Measurements from ENCODE around the gene SLC22A23. TPM values are rescaled to one million over a fixed set of nuclear protein-coding genes. Genes with fewer than 3 reads are reported as not detected.
A peak's percentile ranks its signal among the peaks of the same experiment; 100 is the strongest.

SLC22A23 gene
- total RNA-seq, 1 donor from 2014 or later: 102 TPM

DNA sequence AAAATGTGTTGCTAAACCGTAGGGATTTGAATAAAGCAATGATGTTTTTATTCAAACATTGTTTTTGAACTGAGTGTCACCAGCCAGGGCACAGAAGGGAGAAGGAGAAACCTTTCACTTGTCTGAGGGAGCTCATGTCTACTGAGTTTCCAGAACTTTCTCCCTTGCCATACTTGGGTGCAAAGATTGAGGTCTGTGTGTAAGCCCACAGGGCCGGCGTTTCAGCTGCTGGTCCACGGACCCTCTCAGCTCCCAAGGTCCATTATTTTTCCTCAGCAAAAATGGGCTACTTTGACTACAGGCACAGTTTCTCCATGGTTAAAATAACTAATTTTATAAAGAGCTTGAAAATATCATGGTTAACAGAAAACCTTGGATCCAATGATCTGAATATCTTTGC, 165.5 kb downstream of the SLC22A23 start:
- Mint-ChIP-seq H3K9me3 (ENCODE audit: unreplicated experiment) (peaks cover 27% of the 10 kb centered on the region), H3K27ac (ENCODE audit: unreplicated experiment) (no peak overlapping the region), H3K27me3 (ENCODE audit: unreplicated experiment) (peaks cover 20% of the 10 kb centered on the region), H3K4me1 (ENCODE audit: low read depth, unreplicated experiment) (peaks cover 28% of the 10 kb centered on the region), H3K36me3 (ENCODE audit: unreplicated experiment) (peaks cover 6% of the 10 kb centered on the region), H3K4me3 (ENCODE audit: unreplicated experiment) (no peak overlapping the region)
- no peak for DNase-seq
- TF ChIP-seq, protein P1, sequence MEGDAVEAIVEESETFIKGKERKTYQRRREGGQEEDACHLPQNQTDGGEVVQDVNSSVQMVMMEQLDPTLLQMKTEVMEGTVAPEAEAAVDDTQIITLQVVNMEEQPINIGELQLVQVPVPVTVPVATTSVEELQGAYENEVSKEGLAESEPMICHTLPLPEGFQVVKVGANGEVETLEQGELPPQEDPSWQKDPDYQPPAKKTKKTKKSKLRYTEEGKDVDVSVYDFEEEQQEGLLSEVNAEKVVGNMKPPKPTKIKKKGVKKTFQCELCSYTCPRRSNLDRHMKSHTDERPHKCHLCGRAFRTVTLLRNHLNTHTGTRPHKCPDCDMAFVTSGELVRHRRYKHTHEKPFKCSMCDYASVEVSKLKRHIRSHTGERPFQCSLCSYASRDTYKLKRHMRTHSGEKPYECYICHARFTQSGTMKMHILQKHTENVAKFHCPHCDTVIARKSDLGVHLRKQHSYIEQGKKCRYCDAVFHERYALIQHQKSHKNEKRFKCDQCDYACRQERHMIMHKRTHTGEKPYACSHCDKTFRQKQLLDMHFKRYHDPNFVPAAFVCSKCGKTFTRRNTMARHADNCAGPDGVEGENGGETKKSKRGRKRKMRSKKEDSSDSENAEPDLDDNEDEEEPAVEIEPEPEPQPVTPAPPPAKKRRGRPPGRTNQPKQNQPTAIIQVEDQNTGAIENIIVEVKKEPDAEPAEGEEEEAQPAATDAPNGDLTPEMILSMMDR (IDR thresholded peaks at IDR 0.05; ENCODE audit: partially characterized antibody, unreplicated experiment): no peak

DNA sequence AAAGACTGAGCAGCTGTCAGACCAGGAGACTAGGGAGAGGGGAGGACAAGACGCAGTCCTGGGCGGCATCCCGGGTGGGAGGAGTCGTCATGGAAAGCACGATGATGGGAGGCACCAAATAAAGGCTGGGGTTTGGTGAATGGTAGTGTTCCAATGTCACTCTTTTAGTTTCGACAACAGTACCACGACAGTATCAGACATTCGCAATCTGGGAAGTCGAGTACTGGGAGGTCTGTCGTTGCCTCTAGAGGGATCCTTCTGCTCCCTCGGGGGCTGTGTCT, 166.0 kb downstream of the SLC22A23 start:
- H3K27me3 Mint-ChIP-seq (ENCODE audit: unreplicated experiment): peaks cover 19% of the 10 kb centered on the region
- TF ChIP-seq, protein P1 (IDR thresholded peaks at IDR 0.05; ENCODE audit: partially characterized antibody, unreplicated experiment): no peak
- H3K4me3 Mint-ChIP-seq (ENCODE audit: unreplicated experiment): peak overlapping the region; percentile 32
- H3K4me1 Mint-ChIP-seq (ENCODE audit: low read depth, unreplicated experiment): peaks cover 29% of the 10 kb centered on the region
- peaks cover 6% of the 10 kb centered on the region for H3K36me3 Mint-ChIP-seq (ENCODE audit: unreplicated experiment)
- DNase-seq: no peak
- peak overlapping the region; percentile 28 for H3K27ac Mint-ChIP-seq (ENCODE audit: unreplicated experiment)
- peaks cover 28% of the 10 kb centered on the region for H3K9me3 Mint-ChIP-seq (ENCODE audit: unreplicated experiment)

DNA sequence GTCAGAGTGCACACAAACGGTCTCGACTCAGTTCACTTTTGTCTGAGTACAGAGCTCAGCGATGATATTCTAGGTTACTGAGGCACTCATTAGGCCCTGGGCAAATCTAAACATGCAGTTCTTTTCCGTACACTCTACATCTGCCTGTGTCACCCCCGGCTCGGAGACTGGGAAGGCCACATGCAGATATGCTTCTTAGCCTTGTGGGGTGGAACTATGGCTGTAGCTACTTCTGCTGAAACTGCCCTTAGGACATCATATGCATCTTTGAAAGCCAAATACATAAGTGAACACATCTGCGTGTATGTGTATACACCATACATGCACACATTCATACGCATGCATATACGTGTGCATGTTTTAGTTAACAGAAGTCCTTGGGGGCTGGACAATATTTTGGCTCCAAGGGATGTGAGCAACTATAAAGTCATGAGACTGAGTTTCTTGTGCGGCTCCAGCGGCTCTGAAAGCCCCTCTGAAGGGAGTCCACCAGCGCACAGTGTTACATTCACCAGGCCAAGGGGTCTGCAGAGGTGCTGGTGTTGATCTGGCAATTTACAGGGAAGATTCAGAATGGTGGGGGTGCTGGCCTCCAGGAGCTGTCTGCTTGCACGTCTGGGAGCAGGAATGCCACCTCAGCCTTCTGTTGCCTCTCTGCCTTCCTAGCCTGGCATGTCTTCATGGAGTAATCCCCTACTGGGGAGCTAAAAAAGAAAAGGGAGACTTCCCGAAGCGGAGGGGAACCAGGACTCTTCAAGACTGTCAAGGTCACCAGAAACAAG, 166.5 kb downstream of the SLC22A23 start:
- Mint-ChIP-seq H3K4me1 (ENCODE audit: low read depth, unreplicated experiment) (peaks cover 27% of the 10 kb centered on the region), H3K27me3 (ENCODE audit: unreplicated experiment) (peaks cover 14% of the 10 kb centered on the region), H3K9me3 (ENCODE audit: unreplicated experiment) (peaks cover 26% of the 10 kb centered on the region), H3K36me3 (ENCODE audit: unreplicated experiment) (peaks cover 6% of the 10 kb centered on the region), H3K27ac (ENCODE audit: unreplicated experiment) (peak overlapping the region; percentile 28), H3K4me3 (ENCODE audit: unreplicated experiment) (peak overlapping the region; percentile 32)
- DNase-seq: no peak
- TF ChIP-seq, protein P1 (IDR thresholded peaks at IDR 0.05; ENCODE audit: partially characterized antibody, unreplicated experiment): no peak

DNA sequence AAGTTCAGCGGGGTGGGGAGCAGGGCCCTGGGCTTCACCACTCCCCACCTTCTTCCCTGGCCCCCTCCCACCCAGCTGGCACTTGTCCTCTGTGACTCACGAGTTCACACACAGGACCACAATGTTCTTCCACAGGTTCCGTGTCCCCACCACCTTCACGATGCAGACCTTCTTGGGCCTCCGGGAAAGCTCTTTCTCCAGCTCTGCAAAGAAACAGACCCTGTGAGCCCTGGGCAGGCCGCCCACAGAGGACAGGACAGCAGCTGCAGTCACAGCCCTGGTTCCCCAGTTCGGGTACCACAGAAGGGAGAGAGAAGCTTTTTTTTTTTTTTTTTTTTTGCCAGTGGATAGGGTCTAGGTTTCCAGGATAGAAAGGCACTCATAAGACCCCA, 167.2 kb downstream of the SLC22A23 start:
- no peak overlapping the region for H3K27ac Mint-ChIP-seq (ENCODE audit: unreplicated experiment)
- DNase-seq: no peak

More for the DNA sequence above, 167.2 kb downstream of the SLC22A23 start:
- Mint-ChIP-seq H3K4me3 (ENCODE audit: unreplicated experiment) (no peak overlapping the region), H3K27me3 (ENCODE audit: unreplicated experiment) (peaks cover 14% of the 10 kb centered on the region), H3K9me3 (ENCODE audit: unreplicated experiment) (peaks cover 21% of the 10 kb centered on the region), H3K36me3 (ENCODE audit: unreplicated experiment) (peaks cover 9% of the 10 kb centered on the region), H3K4me1 (ENCODE audit: low read depth, unreplicated experiment) (peaks cover 21% of the 10 kb centered on the region)
- TF ChIP-seq, protein P1 (IDR thresholded peaks at IDR 0.05; ENCODE audit: partially characterized antibody, unreplicated experiment): no peak

All from glutamatergic neuron (in vitro differentiated cells).